Raji (cell line): Measurements from ENCODE around the gene ZNF276.

Experiments
- POLR2A ChIP-seq: IDR thresholded peaks from 2 replicates; pipeline ENCODE4 v1.6.1; 2011; ENCODE audit warnings: low read depth, low read length, control low read depth; ENCODE audit not compliant: insufficient read depth

ZNF276 gene

GRCh38 chr16:89720813-89721545 is at the start of gene ZNF276, which contains the start of gene VPS9D1:
ZNF276 (plus strand) TSS chr16:89721537; CDS start chr16:89721641, 104 bp downstream.
VPS9D1 (minus strand) TSS chr16:89720898; CDS start chr16:89720861, 37 bp downstream.
- peak; percentile 61 for TF ChIP-seq POLR2A

GRCh38 chr16:89672177-89672941 is 49.0 kb upstream of the ZNF276 start:
- TF ChIP-seq POLR2A, result no peak

- no peak for TF ChIP-seq POLR2A
These were observed 43.1 kb upstream of the ZNF276 start for GRCh38 chr16:89678258-89678657.

GRCh38 chr16:89685916-89686315 is 35.4 kb upstream of the ZNF276 start:
- TF ChIP-seq POLR2A, result no peak

- peak; percentile 95 for TF ChIP-seq POLR2A
These were observed 34.7 kb upstream of the ZNF276 start, which contains the start of gene CDK10 for GRCh38 chr16:89686520-89687091. CDK10 (plus strand) TSS chr16:89686689; CDS start chr16:89686711, 22 bp downstream.

GRCh38 chr16:89687092-89687940 is 34.0 kb upstream of the ZNF276 start:
- TF ChIP-seq POLR2A, result 0 out of 2 replicates have a peak, but pooled peaks have one; percentile 12

GRCh38 chr16:89688395-89688794 is 32.9 kb upstream of the ZNF276 start:
- no peak for TF ChIP-seq POLR2A

GRCh38 chr16:89689142-89689541 is 32.2 kb upstream of the ZNF276 start:
- no peak for TF ChIP-seq POLR2A

GRCh38 chr16:89690392-89690901 is 30.9 kb upstream of the ZNF276 start:
- no peak for TF ChIP-seq POLR2A

GRCh38 chr16:89691231-89691985 is 29.9 kb upstream of the ZNF276 start:
- no peak for TF ChIP-seq POLR2A

- TF ChIP-seq POLR2A, result no peak
These were observed 29.3 kb upstream of the ZNF276 start for GRCh38 chr16:89691986-89692569.

- no peak for TF ChIP-seq POLR2A
These were observed 28.0 kb upstream of the ZNF276 start for GRCh38 chr16:89693289-89693731.
